Gastroesophageal sphincter (tissue), 3 donors: ENCODE data around the gene OR52A1.

Source experiments
- CTCF ChIP-seq, 4 experiments: fragments of 200-600 bp in 2 of 4; fragments of 450-650 bp in 2 of 4; sonication (generic) in 1 of 4; IDR thresholded peaks; one replicate each; pipeline ENCODE4 v1.5.1; 2017 to 2019; ENCODE audit warnings: antibody characterized with exemption in 4 of 4, mild to moderate bottlenecking in 2 of 4, moderate library complexity in 2 of 4
- EP300 ChIP-seq: sonication (generic); formaldehyde crosslinking; IDR thresholded peaks from one replicate; pipeline ENCODE4 v1.6.1; 2017; ENCODE audit warnings: antibody characterized with exemption, mild to moderate bottlenecking
- POLR2A ChIP-seq, 2 donors: fragments of 450-650 bp; IDR thresholded peaks; one replicate each; pipeline ENCODE4 v1.6.1; 2017; ENCODE audit warnings: antibody characterized with exemption in 2 of 2, mild to moderate bottlenecking in 2 of 2, moderate library complexity in 1 of 2

- no peak for TF ChIP-seq CTCF (IDR thresholded peaks at IDR 0.05)
- no peak for TF ChIP-seq EP300
- TF ChIP-seq POLR2A (IDR thresholded peaks at IDR 0.05) = no peak
Observed at GRCh38 chr11:5196731-5197130, 42.2 kb upstream of the OR52A1 start.
